HUDEP-2 (cell line): Measurements from ENCODE around the gene LIPC.

Experiments used
- DNase-seq, 76 experiments: peaks; one replicate each; lab custom pipeline; 2025; ENCODE audit not compliant: unreplicated experiment in 76 of 76; lab: John Stamatoyannopoulos, UW

LIPC gene

GRCh38 chr15:58431221-58432149, at the start of gene LIPC:
LIPC (plus strand) TSS chr15:58431991; CDS start chr15:58432033, 42 bp downstream.
- DNase-seq = no peak

- no peak for DNase-seq
These were observed 47.9 kb upstream of the LIPC start for GRCh38 chr15:58383876-58384275.

- DNase-seq = no peak
These were observed 47.1 kb upstream of the LIPC start for GRCh38 chr15:58384667-58385066.

- DNase-seq = no peak
These were observed 45.7 kb upstream of the LIPC start for GRCh38 chr15:58386081-58386480.

- no peak for DNase-seq
These were observed 45.1 kb upstream of the LIPC start for GRCh38 chr15:58386641-58387040.

- DNase-seq = no peak
These were observed 44.7 kb upstream of the LIPC start for GRCh38 chr15:58387130-58387529.

- DNase-seq = no peak
These were observed 43.6 kb upstream of the LIPC start for GRCh38 chr15:58388211-58388610.

- DNase-seq = no peak
These were observed 41.7 kb upstream of the LIPC start for GRCh38 chr15:58390118-58390517.

GRCh38 chr15:58390655-58391054, 41.1 kb upstream of the LIPC start:
- DNase-seq = no peak

GRCh38 chr15:58391088-58391487, 40.7 kb upstream of the LIPC start:
- no peak for DNase-seq

- no peak for DNase-seq
These were observed 39.6 kb upstream of the LIPC start for GRCh38 chr15:58392141-58392540.

- DNase-seq = no peak
These were observed 39.1 kb upstream of the LIPC start for GRCh38 chr15:58392611-58393161.

GRCh38 chr15:58393241-58393662, 38.5 kb upstream of the LIPC start:
- DNase-seq = no peak

GRCh38 chr15:58396181-58396580, 35.6 kb upstream of the LIPC start:
- DNase-seq = no peak

- DNase-seq = no peak
These were observed 33.7 kb upstream of the LIPC start for GRCh38 chr15:58398071-58398470.

- no peak for DNase-seq
These were observed 33.1 kb upstream of the LIPC start for GRCh38 chr15:58398643-58399042.

- peak in 20 of 76 experiments; percentile 1 to 80 (median 30) for DNase-seq
These were observed 32.1 kb upstream of the LIPC start for GRCh38 chr15:58399739-58400138.

GRCh38 chr15:58401276-58401675, 30.5 kb upstream of the LIPC start:
- no peak for DNase-seq

- DNase-seq = no peak
These were observed 29.7 kb upstream of the LIPC start for GRCh38 chr15:58401991-58402649.

- no peak for DNase-seq
These were observed 28.2 kb upstream of the LIPC start for GRCh38 chr15:58403581-58403980.

- no peak for DNase-seq
These were observed 27.8 kb upstream of the LIPC start for GRCh38 chr15:58404020-58404419.

GRCh38 chr15:58404722-58405121, 27.1 kb upstream of the LIPC start:
- no peak for DNase-seq
